Measurements from ENCODE around the gene GRIP2. TPM values are rescaled to one million over a fixed set of nuclear protein-coding genes. Genes with fewer than 3 reads are reported as not detected.

Gene GRIP2
- total and polyA plus RNA-seq, 2 donors (not counting 1 experiment from before 2014, with no cell fraction given): under 0.01 to 0.87 TPM

DNA sequence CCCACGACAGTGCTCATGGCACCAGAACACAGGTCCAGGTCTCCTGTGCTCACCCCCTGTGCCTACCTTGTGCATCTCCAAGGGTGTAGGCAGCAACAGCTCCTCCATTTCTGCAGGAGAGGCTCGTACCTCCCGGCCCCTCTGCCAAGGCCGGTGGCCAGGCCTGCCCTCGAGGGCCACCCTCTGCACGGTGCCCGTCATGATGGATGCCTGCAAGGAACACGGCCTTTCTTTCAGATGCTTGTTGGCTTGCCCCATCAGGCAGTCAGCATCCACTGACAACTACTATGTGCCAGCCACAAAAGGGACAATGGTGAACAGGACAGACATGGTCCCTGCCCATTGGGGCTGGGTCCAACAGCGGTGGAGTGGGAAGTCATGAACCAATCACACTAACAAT is 43.8 kb downstream of the GRIP2 start:
- Histone ChIP-seq H3K9me3 (ENCODE audit: control insufficient read depth, insufficient read depth, low read depth, low read length) (no peaks in the 10 kb centered on the region), H3K4me2 (ENCODE audit: extremely low read depth, insufficient read depth, low read length) (no peak overlapping the region), H3K27ac (ENCODE audit: insufficient read depth, low read length) (no peak overlapping the region), H3K79me2 (ENCODE audit: control insufficient read depth, insufficient read depth, low read length) (no peaks in the 10 kb centered on the region), H3K4me1 (ENCODE audit: control insufficient read depth, extremely low read depth, insufficient read depth, low read length) (no peaks in the 10 kb centered on the region), H2AFZ (ENCODE audit: low read length) (no peak overlapping the region), H4K20me1 (ENCODE audit: control insufficient read depth, extremely low read depth, insufficient read depth, low read length) (no peaks in the 10 kb centered on the region), H3K4me3 (replicated peaks in 1 of 4; ENCODE audit: control extremely low read depth in 1 of 4, insufficient read depth in 1 of 4, low read depth in 3 of 4, low read length in 4 of 4) (no peak overlapping the region), H3K27me3 (ENCODE audit: control insufficient read depth, insufficient read depth, low read length) (no peaks in the 10 kb centered on the region), H3K9ac (ENCODE audit: insufficient read depth, low read length) (no peak overlapping the region), H3K36me3 (ENCODE audit: control insufficient read depth, insufficient read depth, low read length) (no peaks in the 10 kb centered on the region)
- no peak for DNase-seq (ENCODE audit: low read depth in 2 of 2)
- no peak for TF ChIP-seq EZH2 (IDR thresholded peaks at IDR 0.05; ENCODE audit: low read length, missing control alignments)
- TF ChIP-seq CTCF (conservative IDR thresholded peaks at IDR 0.05 in 1 of 2, IDR thresholded peaks at IDR 0.05 in 1 of 2; ENCODE audit: low read depth in 1 of 2, low read length in 2 of 2): no peak

- Histone ChIP-seq H3K79me2 (ENCODE audit: control insufficient read depth, insufficient read depth, low read length) (no peaks in the 10 kb centered on the region), H3K9ac (ENCODE audit: insufficient read depth, low read length) (no peak overlapping the region), H3K27me3 (ENCODE audit: control insufficient read depth, insufficient read depth, low read length) (no peaks in the 10 kb centered on the region), H2AFZ (ENCODE audit: low read length) (no peak overlapping the region), H3K36me3 (ENCODE audit: control insufficient read depth, insufficient read depth, low read length) (no peaks in the 10 kb centered on the region), H3K27ac (ENCODE audit: insufficient read depth, low read length) (no peak overlapping the region), H3K4me3 (replicated peaks in 1 of 4; ENCODE audit: control extremely low read depth in 1 of 4, insufficient read depth in 1 of 4, low read depth in 3 of 4, low read length in 4 of 4) (no peak overlapping the region), H4K20me1 (ENCODE audit: control insufficient read depth, extremely low read depth, insufficient read depth, low read length) (no peaks in the 10 kb centered on the region), H3K9me3 (ENCODE audit: control insufficient read depth, insufficient read depth, low read depth, low read length) (no peaks in the 10 kb centered on the region), H3K4me2 (ENCODE audit: extremely low read depth, insufficient read depth, low read length) (no peak overlapping the region), H3K4me1 (ENCODE audit: control insufficient read depth, extremely low read depth, insufficient read depth, low read length) (no peaks in the 10 kb centered on the region)
- DNase-seq (ENCODE audit: low read depth in 2 of 2): no peak
- TF ChIP-seq CTCF (conservative IDR thresholded peaks at IDR 0.05 in 1 of 2, IDR thresholded peaks at IDR 0.05 in 1 of 2; ENCODE audit: low read depth in 1 of 2, low read length in 2 of 2) (no peak), EZH2 (IDR thresholded peaks at IDR 0.05; ENCODE audit: low read length, missing control alignments) (no peak)
These were observed 45.2 kb downstream of the GRIP2 start for GRCh38 chr3:14494973-14495300.

- Histone ChIP-seq H3K4me2 (ENCODE audit: extremely low read depth, insufficient read depth, low read length) (no peak overlapping the region), H3K27ac (ENCODE audit: insufficient read depth, low read length) (no peak overlapping the region), H3K4me1 (ENCODE audit: control insufficient read depth, extremely low read depth, insufficient read depth, low read length) (no peaks in the 10 kb centered on the region), H3K79me2 (ENCODE audit: control insufficient read depth, insufficient read depth, low read length) (no peaks in the 10 kb centered on the region), H3K9ac (ENCODE audit: insufficient read depth, low read length) (no peak overlapping the region), H3K27me3 (ENCODE audit: control insufficient read depth, insufficient read depth, low read length) (no peaks in the 10 kb centered on the region), H3K9me3 (ENCODE audit: control insufficient read depth, insufficient read depth, low read depth, low read length) (no peaks in the 10 kb centered on the region), H3K36me3 (ENCODE audit: control insufficient read depth, insufficient read depth, low read length) (no peaks in the 10 kb centered on the region), H2AFZ (ENCODE audit: low read length) (no peak overlapping the region), H3K4me3 (replicated peaks in 1 of 4; ENCODE audit: control extremely low read depth in 1 of 4, insufficient read depth in 1 of 4, low read depth in 3 of 4, low read length in 4 of 4) (no peak overlapping the region), H4K20me1 (ENCODE audit: control insufficient read depth, extremely low read depth, insufficient read depth, low read length) (no peaks in the 10 kb centered on the region)
- DNase-seq (ENCODE audit: low read depth in 2 of 2): no peak
- TF ChIP-seq EZH2 (IDR thresholded peaks at IDR 0.05; ENCODE audit: low read length, missing control alignments): no peak
- no peak for TF ChIP-seq CTCF (conservative IDR thresholded peaks at IDR 0.05 in 1 of 2, IDR thresholded peaks at IDR 0.05 in 1 of 2; ENCODE audit: low read depth in 1 of 2, low read length in 2 of 2)
These were observed 45.7 kb downstream of the GRIP2 start for GRCh38 chr3:14494279-14494972.
